Measurements from ENCODE around the gene ZBTB47.

Gene ZBTB47

GRCh38 chr3:42691816-42692666, 38.5 kb downstream of the ZBTB47 start:
- H3K9ac ChIP-seq (ENCODE audit: low read depth, low read length, poor library complexity, severe bottlenecking), result no peak overlapping the region
- no peaks in the 10 kb centered on the region for H3K4me1 ChIP-seq (ENCODE audit: insufficient read depth, low read length, poor library complexity, severe bottlenecking)
- TF ChIP-seq CTCF (conservative IDR thresholded peaks at IDR 0.05; ENCODE audit: low read length) (no peak), EZH2phosphoT487 (IDR thresholded peaks at IDR 0.05; ENCODE audit: borderline replicate concordance) (no peak)
- H3K27me3 ChIP-seq (ENCODE audit: insufficient read depth, low read length, poor library complexity, severe bottlenecking), result no peaks in the 10 kb centered on the region
- no peaks in the 10 kb centered on the region for H3K36me3 ChIP-seq (ENCODE audit: insufficient read depth, low read length)
- H3K4me3 ChIP-seq (ENCODE audit: low read length, poor library complexity, severe bottlenecking), result no peak overlapping the region
- no peak overlapping the region for H3K4me2 ChIP-seq (ENCODE audit: low read depth, low read length, poor library complexity, severe bottlenecking)
- H2AFZ ChIP-seq (ENCODE audit: low read length), result no peak overlapping the region
- no peaks in the 10 kb centered on the region for H3K9me3 ChIP-seq (ENCODE audit: insufficient read depth, low read depth, low read length)
- H4K20me1 ChIP-seq (ENCODE audit: insufficient read depth, low read length, poor library complexity, severe bottlenecking), result no peaks in the 10 kb centered on the region
- no peaks in the 10 kb centered on the region for H3F3A ChIP-seq (ENCODE audit: low read depth)
- no peaks in the 10 kb centered on the region for H3K79me2 ChIP-seq (ENCODE audit: insufficient read depth, low read length)
- H3K9me2 ChIP-seq (replicated peaks; ENCODE audit: low read depth, low read length), result no peaks in the 10 kb centered on the region

- no peaks in the 10 kb centered on the region for H3K4me1 ChIP-seq (ENCODE audit: insufficient read depth, low read length, poor library complexity, severe bottlenecking)
Measured at GRCh38 chr3:42692667-42693529, 39.4 kb downstream of the ZBTB47 start.

GRCh38 chr3:42693530-42693930, 40.0 kb downstream of the ZBTB47 start:
- Histone ChIP-seq H4K20me1 (ENCODE audit: insufficient read depth, low read length, poor library complexity, severe bottlenecking) (no peaks in the 10 kb centered on the region), H3K9ac (ENCODE audit: low read depth, low read length, poor library complexity, severe bottlenecking) (no peak overlapping the region), H3K4me1 (ENCODE audit: insufficient read depth, low read length, poor library complexity, severe bottlenecking) (no peaks in the 10 kb centered on the region), H3K4me2 (ENCODE audit: low read depth, low read length, poor library complexity, severe bottlenecking) (no peak overlapping the region), H3F3A (ENCODE audit: low read depth) (no peaks in the 10 kb centered on the region), H3K9me3 (ENCODE audit: insufficient read depth, low read depth, low read length) (no peaks in the 10 kb centered on the region), H2AFZ (ENCODE audit: low read length) (no peak overlapping the region), H3K79me2 (ENCODE audit: insufficient read depth, low read length) (no peaks in the 10 kb centered on the region), H3K4me3 (ENCODE audit: low read length, poor library complexity, severe bottlenecking) (no peak overlapping the region), H3K27me3 (ENCODE audit: insufficient read depth, low read length, poor library complexity, severe bottlenecking) (no peaks in the 10 kb centered on the region), H3K9me2 (replicated peaks; ENCODE audit: low read depth, low read length) (no peaks in the 10 kb centered on the region), H3K36me3 (ENCODE audit: insufficient read depth, low read length) (no peaks in the 10 kb centered on the region)
- TF ChIP-seq EZH2phosphoT487 (IDR thresholded peaks at IDR 0.05; ENCODE audit: borderline replicate concordance), result no peak
- TF ChIP-seq CTCF (conservative IDR thresholded peaks at IDR 0.05; ENCODE audit: low read length), result no peak

More at GRCh38 chr3:42692667-42693529, 39.4 kb downstream of the ZBTB47 start:
- H4K20me1 ChIP-seq (ENCODE audit: insufficient read depth, low read length, poor library complexity, severe bottlenecking), result no peaks in the 10 kb centered on the region
- H3K9me3 ChIP-seq (ENCODE audit: insufficient read depth, low read depth, low read length), result no peaks in the 10 kb centered on the region
- no peaks in the 10 kb centered on the region for H3F3A ChIP-seq (ENCODE audit: low read depth)
- TF ChIP-seq CTCF (conservative IDR thresholded peaks at IDR 0.05; ENCODE audit: low read length), result no peak
- no peak for TF ChIP-seq EZH2phosphoT487 (IDR thresholded peaks at IDR 0.05; ENCODE audit: borderline replicate concordance)
- H3K27me3 ChIP-seq (ENCODE audit: insufficient read depth, low read length, poor library complexity, severe bottlenecking), result no peaks in the 10 kb centered on the region
- H3K79me2 ChIP-seq (ENCODE audit: insufficient read depth, low read length), result no peaks in the 10 kb centered on the region
- H2AFZ ChIP-seq (ENCODE audit: low read length), result no peak overlapping the region
- no peak overlapping the region for H3K4me2 ChIP-seq (ENCODE audit: low read depth, low read length, poor library complexity, severe bottlenecking)
- no peak overlapping the region for H3K4me3 ChIP-seq (ENCODE audit: low read length, poor library complexity, severe bottlenecking)
- no peaks in the 10 kb centered on the region for H3K9me2 ChIP-seq (replicated peaks; ENCODE audit: low read depth, low read length)
- no peaks in the 10 kb centered on the region for H3K36me3 ChIP-seq (ENCODE audit: insufficient read depth, low read length)
- no peak overlapping the region for H3K9ac ChIP-seq (ENCODE audit: low read depth, low read length, poor library complexity, severe bottlenecking)

All from Loucy (cell line).